Hindlimb muscle (tissue), 1 donor: ENCODE data around the gene RGS14. TPM values are rescaled to one million over a fixed set of nuclear protein-coding genes. Genes with fewer than 3 reads are reported as not detected.
A peak's percentile ranks its signal among the peaks of the same experiment; 100 is the strongest.
"Not testable (repeated sequence)": the region's sequence is repeated elsewhere in the genome, so short reads cannot be mapped to it uniquely, and the experiment has no call there.

Experiments used
- DNase-seq: peaks from one replicate; pipeline ENCODE4 v3.0.0-alpha.2; 2013
- polyA plus RNA-seq: library from polyadenylated mRNA; unstranded; fragments of 120-200 nt; gene quantifications from one replicate; pipeline ENCODE4 v1.2.1, GENCODE V29; 2013; ENCODE audit not compliant: insufficient read length

The RGS14 gene
- polyA plus RNA-seq, 1 donor: 17.7 TPM

DNA sequence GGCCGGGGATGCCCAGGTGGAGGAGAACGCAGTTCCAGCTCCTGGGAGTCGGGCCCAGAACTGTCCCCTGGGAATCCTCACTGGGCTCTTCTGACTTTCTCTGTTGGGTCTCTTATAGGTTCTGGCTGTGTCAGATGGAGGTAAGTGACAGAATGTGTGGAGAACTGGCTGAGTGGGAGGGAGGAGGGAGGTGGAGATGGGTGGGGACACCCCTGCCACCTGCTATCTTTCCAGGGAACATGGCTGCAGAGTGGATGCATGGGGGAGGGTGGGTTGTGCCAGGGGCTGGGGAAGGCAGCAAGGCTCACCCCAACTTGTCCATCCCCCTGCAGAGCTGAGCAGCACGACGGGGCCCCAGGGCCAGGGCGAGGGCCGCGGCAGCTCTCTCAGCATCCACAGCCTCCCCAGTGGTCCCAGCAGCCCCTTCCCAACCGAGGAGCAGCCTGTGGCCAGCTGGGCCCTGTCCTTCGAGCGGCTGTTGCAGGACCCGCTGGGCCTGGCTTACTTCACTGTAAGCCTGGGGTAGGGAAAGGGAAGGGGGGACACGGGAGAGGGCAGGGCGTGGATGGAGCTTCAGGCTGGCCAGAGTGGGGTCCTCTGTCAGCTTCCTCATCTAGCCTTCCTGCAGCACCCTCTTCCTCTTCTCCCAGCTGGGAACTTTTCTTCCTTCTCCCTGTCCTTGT is 8.3 kb downstream of the RGS14 start:
- DNase-seq: no peak

DNA sequence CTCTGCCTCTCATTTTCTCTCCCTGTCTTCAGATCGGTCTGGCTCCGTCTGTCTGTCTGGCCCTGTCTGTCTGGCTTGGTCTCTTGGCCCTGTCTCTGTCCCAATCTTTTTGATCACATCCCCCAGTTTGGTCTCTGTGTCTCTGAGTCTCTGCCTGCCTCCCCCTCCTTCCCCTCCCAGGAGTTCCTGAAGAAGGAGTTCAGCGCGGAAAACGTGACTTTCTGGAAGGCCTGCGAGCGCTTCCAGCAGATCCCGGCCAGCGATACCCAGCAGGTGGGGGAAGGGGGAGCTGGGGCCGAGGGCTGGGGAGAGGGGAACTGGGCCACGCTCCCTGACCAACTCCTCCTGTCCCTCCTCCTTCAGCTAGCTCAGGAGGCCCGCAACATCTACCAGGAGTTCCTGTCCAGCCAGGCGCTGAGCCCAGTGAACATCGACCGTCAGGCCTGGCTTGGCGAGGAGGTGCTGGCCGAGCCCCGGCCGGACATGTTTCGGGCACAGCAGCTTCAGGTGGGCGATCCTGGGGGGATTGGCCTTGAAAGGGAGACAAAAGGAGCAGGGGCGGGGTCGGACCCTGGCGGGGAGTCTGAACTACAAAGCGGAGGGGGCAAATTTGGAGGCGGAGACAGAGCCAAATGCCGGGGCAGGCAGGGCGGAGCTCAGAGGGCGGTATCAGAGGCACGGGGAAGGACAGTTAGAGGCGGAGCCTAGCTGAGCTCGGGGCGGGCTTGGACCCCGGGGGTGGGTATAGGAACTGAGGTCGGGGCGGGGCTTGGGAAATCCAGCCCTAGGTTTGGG is 9.0 kb downstream of the RGS14 start:
- DNase-seq: peak; percentile 90

DNA sequence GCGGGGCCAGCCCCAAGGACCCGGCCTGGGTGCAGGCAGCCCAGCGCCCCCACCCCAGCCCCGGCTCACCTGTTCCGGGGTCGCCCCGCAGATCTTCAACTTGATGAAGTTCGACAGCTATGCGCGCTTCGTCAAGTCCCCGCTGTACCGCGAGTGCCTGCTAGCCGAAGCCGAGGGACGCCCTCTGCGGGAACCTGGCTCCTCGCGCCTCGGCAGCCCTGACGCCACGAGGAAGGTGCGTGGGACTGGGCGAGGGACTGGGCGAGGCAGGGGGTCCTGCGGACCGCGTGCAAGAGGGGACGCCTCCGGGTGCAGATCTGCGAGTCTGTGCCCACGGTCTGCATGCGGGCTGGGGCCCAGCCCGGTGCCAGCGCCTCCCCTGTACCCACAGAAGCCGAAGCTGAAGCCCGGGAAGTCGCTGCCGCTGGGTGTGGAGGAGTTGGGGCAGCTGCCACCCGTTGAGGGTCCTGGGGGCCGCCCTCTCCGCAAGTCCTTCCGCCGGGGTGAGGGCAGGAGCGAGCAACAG is 9.7 kb downstream of the RGS14 start:
- no peak for DNase-seq

DNA sequence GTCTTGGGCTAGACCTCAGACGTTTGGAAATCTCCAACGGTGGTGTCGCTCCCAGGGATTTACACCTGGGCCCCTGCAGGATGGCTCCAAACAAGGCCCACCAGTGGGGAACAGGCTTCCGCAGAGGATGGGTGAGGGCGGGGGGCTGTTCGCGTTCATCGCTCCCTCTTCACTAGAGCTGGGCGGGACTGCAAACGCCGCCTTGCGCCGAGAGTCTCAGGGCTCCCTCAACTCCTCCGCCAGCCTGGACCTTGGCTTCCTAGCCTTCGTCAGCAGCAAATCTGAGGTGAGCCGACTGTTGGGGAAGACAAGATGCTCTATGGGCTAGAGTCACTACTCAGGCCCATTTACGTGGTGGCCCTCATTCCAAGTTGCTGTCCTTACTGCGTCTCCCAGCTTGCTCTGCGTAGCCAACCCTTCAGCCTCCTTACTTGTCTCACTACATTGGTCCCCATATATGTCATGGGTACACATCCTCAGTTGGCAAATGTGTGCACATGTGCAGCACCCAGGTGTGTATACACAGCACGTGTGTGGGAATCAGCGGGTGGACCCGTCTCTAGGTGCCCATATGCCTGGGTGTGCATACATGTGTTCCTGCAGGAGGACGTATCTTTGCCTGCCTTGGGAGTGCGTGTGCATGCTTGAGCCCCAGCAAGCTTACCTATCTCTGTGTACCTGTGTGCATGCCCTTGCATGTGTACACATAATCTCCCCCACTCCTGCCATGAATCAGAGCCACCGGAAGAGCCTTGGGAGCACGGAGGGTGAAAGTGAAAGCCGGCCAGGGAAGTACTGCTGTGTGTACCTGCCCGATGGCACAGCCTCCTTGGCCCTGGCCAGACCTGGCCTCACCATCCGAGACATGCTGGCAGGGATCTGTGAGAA is 10.5 kb downstream of the RGS14 start:
- no peak for DNase-seq

DNA sequence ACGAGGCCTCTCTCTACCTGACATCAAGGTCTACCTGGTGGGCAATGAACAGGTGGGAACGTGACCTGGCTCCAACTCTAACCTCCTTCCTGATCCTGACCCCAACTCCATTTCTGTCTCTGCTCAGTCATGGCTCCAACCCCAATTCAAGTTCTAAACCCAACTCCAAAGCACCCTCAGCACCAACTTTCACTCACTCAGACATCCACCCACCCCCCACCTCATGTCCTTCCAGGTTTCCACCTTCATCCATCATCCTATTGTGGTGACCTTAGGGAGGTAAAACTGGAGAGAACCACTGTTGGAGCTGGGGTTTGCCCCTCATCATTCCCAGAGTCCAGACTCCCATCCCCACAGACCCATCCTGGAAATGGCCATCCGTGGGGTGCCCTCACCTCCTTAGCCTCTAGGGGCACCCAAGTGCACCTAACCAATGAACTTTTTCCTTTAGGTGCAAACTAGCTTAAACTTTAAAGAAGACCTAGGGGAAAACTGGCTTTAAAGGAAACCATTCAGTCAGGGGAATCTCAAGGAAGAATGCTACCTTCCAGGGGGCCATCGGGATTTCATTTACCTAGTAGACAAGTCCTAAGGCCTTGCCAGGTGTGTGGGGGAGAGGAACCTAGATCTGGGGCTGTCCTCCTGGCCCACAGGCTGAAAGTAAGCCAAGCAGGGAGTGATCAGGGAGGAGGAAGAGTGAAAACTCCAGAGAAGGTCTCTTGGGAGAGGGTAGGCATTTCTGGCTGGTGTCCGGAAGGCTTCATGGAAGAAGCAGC is 11.3 kb downstream of the RGS14 start:
- no peak for DNase-seq

- no peak for DNase-seq
Measured at GRCh38 chr5:177369645-177370440, 12.1 kb downstream of the RGS14 start.

DNA sequence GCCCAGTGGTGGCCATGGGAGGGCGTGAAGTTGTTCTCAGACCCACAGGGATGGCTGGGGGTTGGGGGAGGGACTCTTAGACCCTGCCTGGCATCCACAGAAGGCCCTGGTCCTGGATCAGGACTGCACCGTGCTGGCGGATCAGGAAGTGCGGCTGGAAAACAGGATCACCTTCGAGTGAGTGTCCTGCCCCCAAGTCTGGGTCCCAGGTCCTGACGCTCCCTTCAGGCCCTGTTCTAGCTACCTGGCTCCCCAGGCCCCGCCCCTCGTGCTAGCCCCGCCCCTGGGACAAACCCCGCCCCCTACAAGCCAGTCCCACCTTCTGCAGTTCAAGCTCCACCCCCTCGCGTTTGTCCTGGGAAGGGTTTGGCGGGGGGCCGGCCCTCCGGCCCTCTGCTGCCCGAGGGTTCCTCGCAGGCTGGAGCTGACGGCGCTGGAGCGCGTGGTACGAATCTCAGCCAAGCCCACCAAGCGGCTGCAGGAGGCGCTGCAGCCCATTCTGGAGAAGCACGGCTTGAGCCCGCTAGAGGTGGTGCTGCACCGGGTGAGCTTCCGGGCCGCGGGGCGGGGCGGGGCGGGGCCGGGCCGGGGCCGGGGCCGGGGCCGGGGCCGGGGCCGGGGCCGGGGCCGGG is 12.9 kb downstream of the RGS14 start:
- DNase-seq: peak; percentile 81

- no peak for DNase-seq
Measured at GRCh38 chr5:177371120-177372033, 13.7 kb downstream of the RGS14 start.

DNA sequence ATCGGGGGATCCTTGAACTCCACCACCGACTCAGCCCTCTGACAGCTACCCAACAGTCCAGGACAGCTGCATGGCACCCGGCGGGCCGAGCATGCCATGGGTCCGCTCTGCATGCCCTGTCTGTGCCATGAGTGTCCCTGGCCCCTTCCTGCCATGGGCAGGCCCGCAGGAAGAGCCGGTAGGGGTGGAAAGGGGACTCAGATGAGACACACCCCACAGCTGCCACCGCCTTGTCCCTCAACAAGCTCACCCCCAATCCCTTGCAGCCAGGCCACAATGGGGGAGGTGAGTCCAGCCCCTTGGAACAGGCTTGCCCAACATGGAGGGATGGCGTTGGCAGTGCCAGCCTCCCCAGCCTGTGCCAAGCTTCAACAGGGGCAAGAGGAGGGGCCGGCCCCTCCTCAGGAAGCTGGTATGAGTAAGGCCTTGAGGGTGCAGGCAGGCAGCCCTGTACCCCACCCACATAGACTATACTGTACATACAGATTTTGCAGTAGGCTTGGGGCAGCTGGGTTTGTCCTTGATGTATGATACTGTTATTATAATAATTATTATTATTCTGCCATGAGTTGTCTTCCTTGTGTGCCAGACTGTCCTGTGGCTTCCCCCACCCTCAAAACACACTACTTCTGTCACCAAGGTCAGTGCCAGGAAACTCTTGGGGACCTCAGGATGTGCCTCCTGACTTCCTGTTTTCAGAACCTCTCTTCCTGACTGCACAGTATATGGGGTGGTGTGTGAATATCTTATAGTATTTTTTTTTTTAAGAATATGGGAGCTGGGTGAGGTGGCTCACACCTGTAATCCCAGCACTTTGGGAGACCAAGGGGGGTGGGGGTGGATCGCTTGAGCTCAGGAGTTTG is 14.5 kb downstream of the RGS14 start:
- no peak for DNase-seq

GRCh38 chr5:177372910-177373309 is 15.2 kb downstream of the RGS14 start:
- no peak for DNase-seq

GRCh38 chr5:177373806-177374205 is 16.1 kb downstream of the RGS14 start:
- DNase-seq: no peak

GRCh38 chr5:177374211-177374610 is 16.5 kb downstream of the RGS14 start:
- no peak for DNase-seq

GRCh38 chr5:177375516-177375915 is 17.8 kb downstream of the RGS14 start:
- not testable (repeated sequence) for DNase-seq

- DNase-seq: no peak
Measured at GRCh38 chr5:177376107-177376506, 18.4 kb downstream of the RGS14 start.

DNA sequence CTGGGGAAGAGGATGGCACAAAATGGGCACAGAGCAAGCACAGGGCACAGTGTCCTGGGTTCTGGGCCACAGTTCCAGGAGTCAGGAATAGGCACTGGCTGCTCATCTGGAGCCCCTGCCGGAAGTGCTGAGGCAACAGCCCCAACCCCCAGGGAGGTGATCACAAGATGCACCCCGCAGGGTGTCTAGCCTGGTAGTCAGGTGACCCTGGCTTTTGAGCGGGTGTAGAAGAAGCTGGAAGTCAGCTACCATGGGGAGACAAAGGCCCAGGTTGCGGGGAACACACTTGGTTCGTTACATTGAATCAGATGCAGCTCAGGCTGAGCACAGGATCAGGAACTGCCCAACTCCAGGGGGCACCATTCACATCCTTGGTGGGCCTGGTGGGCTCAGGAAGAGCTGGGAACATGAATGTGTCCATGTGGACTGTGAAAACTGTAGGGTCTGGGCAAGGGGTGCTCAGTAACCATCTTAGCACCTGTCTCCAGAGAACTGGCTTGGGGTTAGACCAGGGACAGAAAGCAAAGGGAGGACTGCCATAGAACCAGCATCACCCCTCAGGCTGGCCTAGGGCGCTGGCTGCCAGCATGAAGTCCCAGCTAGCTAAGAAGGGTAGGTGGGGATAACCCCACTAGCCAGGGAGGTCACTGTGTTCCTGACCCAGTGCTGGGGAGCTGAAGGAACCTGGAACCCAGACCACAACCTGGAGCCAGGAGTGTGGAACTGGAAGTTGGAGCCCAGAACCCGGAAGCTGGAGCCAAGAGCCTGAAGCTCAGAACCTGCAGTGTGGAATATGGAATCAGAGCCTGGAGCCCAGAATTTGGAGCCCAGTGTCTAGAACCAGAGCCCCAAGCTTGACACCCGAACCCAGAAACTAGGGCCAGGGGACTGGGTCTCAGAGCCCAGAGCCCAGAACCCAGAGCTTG is 20.4 kb downstream of the RGS14 start:
- no peak for DNase-seq

GRCh38 chr5:177378884-177379883 is 21.5 kb downstream of the RGS14 start:
- DNase-seq: no peak
